Neural progenitor cell (in vitro differentiated cells): Measurements from ENCODE around the gene OTOP3. TPM values are rescaled to one million over a fixed set of nuclear protein-coding genes. Genes with fewer than 3 reads are reported as not detected.
"Not testable (repeated sequence)": the region's sequence is repeated elsewhere in the genome, so short reads cannot be mapped to it uniquely, and the experiment has no call there.

Source experiments
- DNase-seq: peaks from one replicate; pipeline ENCODE4 v3.0.0-alpha.2; 2016; ENCODE audit warnings: low spot score
- H2AFZ ChIP-seq: fragments of 200-600 bp; sonication (generic); replicated peaks from 2 replicates; pipeline ENCODE4 v1.6.1; 2016; ENCODE audit warnings: antibody characterized with exemption
- H3F3A ChIP-seq: fragments of 200-600 bp; sonication (generic); 2 replicates; pipeline ENCODE4 v1.6.1; 2016; ENCODE audit warnings: antibody characterized with exemption, low read depth
- H3K27ac ChIP-seq: fragments of 200-600 bp; sonication (generic); 2 replicates; pipeline ENCODE4 v1.5.1; 2016; ENCODE audit warnings: mild to moderate bottlenecking
- H3K27me3 ChIP-seq: fragments of 200-600 bp; sonication (generic); 2 replicates; pipeline ENCODE4 v1.6.1; 2016; ENCODE audit warnings: mild to moderate bottlenecking, moderate library complexity
- H3K36me3 ChIP-seq: fragments of 200-600 bp; sonication (generic); 2 replicates; pipeline ENCODE4 v1.5.1; 2016
- H3K4me1 ChIP-seq: fragments of 200-600 bp; sonication (generic); 2 replicates; pipeline ENCODE4 v1.6.1; 2016; ENCODE audit warnings: mixed run types
- H3K4me2 ChIP-seq: fragments of 200-600 bp; sonication (generic); 2 replicates; pipeline ENCODE4 v1.6.1; 2016
- H3K4me3 ChIP-seq: fragments of 200-600 bp; sonication (generic); 2 replicates; pipeline ENCODE4 v1.5.1; 2016
- H3K79me2 ChIP-seq: fragments of 200-600 bp; sonication (generic); 2 replicates; pipeline ENCODE4 v1.6.1; 2016; ENCODE audit warnings: low read depth
- H3K9ac ChIP-seq: fragments of 200-600 bp; sonication (generic); 2 replicates; pipeline ENCODE4 v1.6.1; 2016
- H3K9me3 ChIP-seq: fragments of 200-600 bp; sonication (generic); 2 replicates; pipeline ENCODE4 v1.5.1; 2016; ENCODE audit warnings: low read depth
- H4K20me1 ChIP-seq: fragments of 200-600 bp; sonication (generic); 2 replicates; pipeline ENCODE4 v1.6.1; 2016; ENCODE audit warnings: low read depth
- H3K27ac Mint-ChIP-seq: 3 replicates; pipeline ENCODE4 v1.8.0; 2021; ENCODE audit warnings: mixed read lengths
- H3K27me3 Mint-ChIP-seq: 2 replicates; pipeline ENCODE4 v1.8.0; 2022; ENCODE audit warnings: low read depth, mild to moderate bottlenecking, inconsistent platforms, moderate library complexity, mixed read lengths; ENCODE audit not compliant: insufficient read depth
- H3K36me3 Mint-ChIP-seq: 3 replicates; pipeline ENCODE4 v1.8.0; 2021; ENCODE audit warnings: mixed read lengths
- H3K4me1 Mint-ChIP-seq: 3 replicates; pipeline ENCODE4 v1.8.0; 2021; ENCODE audit warnings: mixed read lengths
- H3K4me3 Mint-ChIP-seq: 3 replicates; pipeline ENCODE4 v1.8.0; 2021; ENCODE audit warnings: mild to moderate bottlenecking, moderate library complexity, mixed read lengths
- H3K9me3 Mint-ChIP-seq: 3 replicates; pipeline ENCODE4 v1.8.0; 2020; ENCODE audit warnings: mixed read lengths
- CTCF ChIP-seq: fragments of 200-600 bp; sonication (generic); IDR thresholded peaks from 2 replicates; pipeline ENCODE4 v1.5.1; 2017; ENCODE audit warnings: antibody characterized with exemption, mild to moderate bottlenecking
- EZH2 ChIP-seq: fragments of 200-600 bp; sonication (generic); IDR thresholded peaks from 2 replicates; pipeline ENCODE4 v1.6.1; 2017; ENCODE audit warnings: antibody characterized with exemption, mild to moderate bottlenecking, moderate library complexity
- EZH2phosphoT487 ChIP-seq: fragments of 200-600 bp; sonication (generic); IDR thresholded peaks from 2 replicates; pipeline ENCODE4 v1.6.1; 2017; ENCODE audit warnings: antibody characterized with exemption
- total RNA-seq: library from RNA; depleted of rRNA; stranded (reverse); fragments of >200 nt; gene quantifications from 2 replicates; pipeline ENCODE4 v1.2.3, GENCODE V29; 2015; ENCODE audit warnings: low replicate concordance

OTOP3 gene
- total RNA-seq, 1 donor from 2014 or later: not detected

DNA sequence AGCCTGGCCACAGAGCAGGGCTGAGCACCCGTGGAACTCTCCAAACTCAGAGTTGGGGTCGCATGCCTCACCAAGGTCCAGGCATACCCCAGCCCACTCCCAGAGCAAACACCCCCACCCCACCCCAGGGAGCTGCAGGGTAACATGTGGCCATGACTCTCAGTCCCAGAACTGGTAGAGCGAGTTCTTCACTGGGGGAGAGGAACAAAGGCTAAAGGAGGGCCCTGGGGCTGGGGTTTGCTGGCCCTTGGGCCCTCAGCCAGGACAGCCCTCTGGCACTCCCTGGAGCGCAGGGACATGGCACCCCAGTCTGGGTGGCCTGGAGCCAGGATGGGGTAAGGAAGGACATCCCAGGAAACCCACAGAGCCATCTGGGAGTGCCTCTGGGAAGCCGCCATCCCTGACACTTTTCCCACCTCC is 32.7 kb downstream of the OTOP3 start:
- Mint-ChIP-seq H3K27ac (no peak overlapping the region), H3K4me1 (peaks cover 5% of the 10 kb centered on the region), H3K36me3 (no peaks in the 10 kb centered on the region), H3K9me3 (no peaks in the 10 kb centered on the region), H3K27me3 (peaks cover 21% of the 10 kb centered on the region), H3K4me3 (no peak overlapping the region)
- H3K4me2 ChIP-seq: no peak overlapping the region
- no peak for TF ChIP-seq EZH2phosphoT487
- no peak for TF ChIP-seq CTCF
- TF ChIP-seq EZH2: no peak
- peaks cover 6% of the 10 kb centered on the region for H3F3A ChIP-seq
- no peak for DNase-seq
- peaks cover 35% of the 10 kb centered on the region for H3K27me3 ChIP-seq
- H3K27ac ChIP-seq: no peak overlapping the region
- no peaks in the 10 kb centered on the region for H3K36me3 ChIP-seq
- no peak overlapping the region for H2AFZ ChIP-seq
- H4K20me1 ChIP-seq: no peaks in the 10 kb centered on the region
- H3K79me2 ChIP-seq: no peaks in the 10 kb centered on the region
- H3K4me1 ChIP-seq: no peaks in the 10 kb centered on the region
- no peak overlapping the region for H3K9ac ChIP-seq
- no peak overlapping the region for H3K4me3 ChIP-seq
- no peaks in the 10 kb centered on the region for H3K9me3 ChIP-seq

DNA sequence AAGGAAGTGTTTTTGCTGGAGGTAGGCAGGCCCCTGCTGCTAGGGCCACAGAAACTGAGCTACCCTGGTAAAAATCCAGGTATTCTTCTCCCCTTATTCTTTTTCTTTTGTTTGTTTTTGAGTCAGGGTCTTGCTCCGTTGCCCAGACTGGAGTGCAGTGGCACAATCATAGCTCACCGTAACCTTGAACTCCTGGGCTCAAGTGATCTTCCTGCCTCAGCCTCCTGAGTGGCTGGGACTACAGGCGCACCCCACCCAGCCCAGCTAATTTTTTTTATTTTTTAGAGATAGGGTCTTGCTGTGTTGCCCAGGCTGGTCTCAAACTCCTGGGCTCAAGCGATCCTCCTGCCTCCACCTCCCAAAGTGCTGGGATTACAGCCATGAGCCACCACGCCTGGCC is 33.8 kb downstream of the OTOP3 start:
- H3K9me3 ChIP-seq, DNase-seq, H3K4me3 Mint-ChIP-seq, H3K4me1 ChIP-seq, H3K4me3 ChIP-seq, H2AFZ ChIP-seq, H4K20me1 ChIP-seq, H3K4me1 Mint-ChIP-seq, H3K36me3 Mint-ChIP-seq, H3K9me3 Mint-ChIP-seq, H3K27ac Mint-ChIP-seq, H3F3A ChIP-seq, H3K79me2 ChIP-seq, H3K9ac ChIP-seq, H3K36me3 ChIP-seq, H3K4me2 ChIP-seq, H3K27ac ChIP-seq: not testable (repeated sequence)
- H3K27me3 ChIP-seq: peaks cover 46% of the 10 kb centered on the region
- peaks cover 30% of the 10 kb centered on the region for H3K27me3 Mint-ChIP-seq

GRCh38 chr17:74970395-74970794 is 34.7 kb downstream of the OTOP3 start:
- Mint-ChIP-seq H3K4me1 (peaks cover 7% of the 10 kb centered on the region), H3K4me3 (peak overlapping the region; percentile 81), H3K27ac (no peak overlapping the region), H3K9me3 (no peaks in the 10 kb centered on the region), H3K27me3 (peaks cover 36% of the 10 kb centered on the region), H3K36me3 (no peaks in the 10 kb centered on the region)
- Histone ChIP-seq H3K9ac (no peak overlapping the region), H4K20me1 (no peaks in the 10 kb centered on the region), H3K4me1 (no peaks in the 10 kb centered on the region), H3F3A (peaks cover 6% of the 10 kb centered on the region), H2AFZ (no peak overlapping the region), H3K4me2 (no peak overlapping the region), H3K4me3 (no peak overlapping the region), H3K27me3 (peaks cover 55% of the 10 kb centered on the region), H3K27ac (no peak overlapping the region), H3K79me2 (no peaks in the 10 kb centered on the region), H3K36me3 (no peaks in the 10 kb centered on the region), H3K9me3 (no peaks in the 10 kb centered on the region)
- no peak for DNase-seq
- TF ChIP-seq EZH2phosphoT487 (no peak), CTCF (no peak), EZH2 (no peak)

DNA sequence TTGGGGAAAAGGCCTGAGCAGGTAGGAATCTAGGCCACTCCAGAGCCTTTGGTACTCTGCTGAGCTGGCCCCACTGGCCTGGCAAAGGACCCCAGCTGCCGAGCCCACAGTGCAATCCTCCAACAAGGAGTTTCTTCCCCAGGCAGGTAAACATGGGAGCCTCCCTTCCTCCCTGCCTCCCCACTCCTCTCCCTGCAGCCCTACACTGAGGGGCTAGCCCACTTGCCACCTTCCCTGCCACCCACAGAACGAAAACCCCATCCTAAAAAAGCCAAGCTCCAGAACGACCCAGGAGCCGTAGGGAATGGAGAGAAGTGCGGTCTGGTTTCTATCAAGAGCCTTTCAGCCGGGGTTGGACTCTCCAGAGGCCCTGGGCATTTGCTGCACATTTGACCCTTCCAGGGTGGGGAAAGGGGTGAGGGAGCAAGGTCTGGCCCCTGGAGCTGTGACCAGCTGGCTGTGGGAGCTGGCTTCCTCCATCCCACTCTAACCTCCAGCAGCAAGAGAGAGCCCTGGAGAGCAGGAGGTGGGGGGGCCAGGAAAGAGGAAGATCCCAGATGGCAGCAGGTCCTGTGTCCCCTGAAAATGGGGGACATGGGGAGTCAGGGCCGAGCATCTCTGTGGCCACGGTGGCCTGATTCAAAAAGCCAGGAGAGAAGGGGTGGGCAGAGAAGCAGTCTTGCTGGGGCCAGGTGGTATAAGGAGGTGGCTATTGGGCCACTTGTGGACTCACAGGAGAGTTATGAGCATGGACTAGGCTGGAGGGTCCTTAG is 35.6 kb downstream of the OTOP3 start:
- peak overlapping the region; percentile 81 for H3K4me3 Mint-ChIP-seq
- no peak for TF ChIP-seq EZH2phosphoT487
- no peak for TF ChIP-seq EZH2
- TF ChIP-seq CTCF: no peak
- H3K9ac ChIP-seq: no peak overlapping the region
- DNase-seq: no peak
- no peaks in the 10 kb centered on the region for H3K36me3 ChIP-seq
- H3K79me2 ChIP-seq: no peaks in the 10 kb centered on the region
- H3K27me3 ChIP-seq: peaks cover 64% of the 10 kb centered on the region
- no peak overlapping the region for H3K27ac ChIP-seq
- peak overlapping the region; percentile 98 for H3K4me2 ChIP-seq
- H3K36me3 Mint-ChIP-seq: no peaks in the 10 kb centered on the region
- H3K27ac Mint-ChIP-seq: no peak overlapping the region
- H3K4me1 ChIP-seq: no peaks in the 10 kb centered on the region
- no peaks in the 10 kb centered on the region for H3K9me3 ChIP-seq
- H3F3A ChIP-seq: peaks cover 6% of the 10 kb centered on the region
- peaks cover 33% of the 10 kb centered on the region for H3K27me3 Mint-ChIP-seq
- H3K4me1 Mint-ChIP-seq: peaks cover 7% of the 10 kb centered on the region
- H4K20me1 ChIP-seq: no peaks in the 10 kb centered on the region
- H3K4me3 ChIP-seq: peak overlapping the region; percentile 85
- H3K9me3 Mint-ChIP-seq: no peaks in the 10 kb centered on the region
- H2AFZ ChIP-seq: no peak overlapping the region
